Rectal smooth muscle tissue (tissue), 1 donor: ENCODE results near the gene SHLD2.
"Not testable (repeated sequence)": the region's sequence is repeated elsewhere in the genome, so short reads cannot be mapped to it uniquely, and the experiment has no call there.

Experiments
- H3K27ac ChIP-seq: one replicate; pipeline ENCODE4 v1.7.0; 2013; ENCODE audit warnings: low read depth, low read length, inconsistent platforms
- H3K27me3 ChIP-seq: one replicate; pipeline ENCODE4 v1.7.0; 2013; ENCODE audit warnings: low read length; ENCODE audit not compliant: control insufficient read depth, insufficient read depth
- H3K36me3 ChIP-seq: one replicate; pipeline ENCODE4 v1.7.0; 2013; ENCODE audit warnings: low read length; ENCODE audit not compliant: control insufficient read depth, insufficient read depth
- H3K4me1 ChIP-seq: one replicate; pipeline ENCODE4 v1.7.0; 2013; ENCODE audit warnings: low read length; ENCODE audit not compliant: control insufficient read depth, insufficient read depth
- H3K4me3 ChIP-seq: one replicate; pipeline ENCODE4 v1.7.0; 2013; ENCODE audit warnings: low read length
- H3K9ac ChIP-seq: one replicate; pipeline ENCODE4 v1.7.0; 2013; ENCODE audit warnings: low read length

The SHLD2 gene

GRCh38 chr10:87170705-87171104 is 75.7 kb downstream of the SHLD2 start:
- not testable (repeated sequence) for H3K4me1 ChIP-seq, H3K4me3 ChIP-seq, H3K27ac ChIP-seq, H3K27me3 ChIP-seq, H3K9ac ChIP-seq, H3K36me3 ChIP-seq

- H3K9ac ChIP-seq, H3K27me3 ChIP-seq, H3K4me1 ChIP-seq, H3K27ac ChIP-seq, H3K4me3 ChIP-seq, H3K36me3 ChIP-seq: not testable (repeated sequence)
These were observed 76.7 kb downstream of the SHLD2 start for GRCh38 chr10:87171670-87172069.

- H3K4me1 ChIP-seq, H3K36me3 ChIP-seq, H3K9ac ChIP-seq, H3K4me3 ChIP-seq, H3K27ac ChIP-seq, H3K27me3 ChIP-seq: not testable (repeated sequence)
These were observed 77.2 kb downstream of the SHLD2 start for GRCh38 chr10:87172178-87172577.

- not testable (repeated sequence) for H3K36me3 ChIP-seq, H3K27ac ChIP-seq
These were observed 82.6 kb downstream of the SHLD2 start for GRCh38 chr10:87177587-87177986.

GRCh38 chr10:87184421-87184820 is 89.4 kb downstream of the SHLD2 start:
- H3K27me3 ChIP-seq, H3K4me3 ChIP-seq, H3K27ac ChIP-seq, H3K4me1 ChIP-seq, H3K9ac ChIP-seq, H3K36me3 ChIP-seq: not testable (repeated sequence)

More at GRCh38 chr10:87177587-87177986, 82.6 kb downstream of the SHLD2 start:
- not testable (repeated sequence) for H3K27me3 ChIP-seq, H3K9ac ChIP-seq, H3K4me3 ChIP-seq, H3K4me1 ChIP-seq

GRCh38 chr10:87186016-87186415 is 91.0 kb downstream of the SHLD2 start:
- H3K27me3 ChIP-seq, H3K4me1 ChIP-seq, H3K4me3 ChIP-seq, H3K36me3 ChIP-seq, H3K9ac ChIP-seq, H3K27ac ChIP-seq: not testable (repeated sequence)

- not testable (repeated sequence) for H3K36me3 ChIP-seq, H3K4me3 ChIP-seq
These were observed 92.6 kb downstream of the SHLD2 start for GRCh38 chr10:87187573-87187972.

GRCh38 chr10:87191841-87192240 is 96.8 kb downstream of the SHLD2 start:
- not testable (repeated sequence) for H3K4me1 ChIP-seq, H3K9ac ChIP-seq, H3K4me3 ChIP-seq, H3K36me3 ChIP-seq, H3K27me3 ChIP-seq, H3K27ac ChIP-seq

More at GRCh38 chr10:87187573-87187972, 92.6 kb downstream of the SHLD2 start:
- not testable (repeated sequence) for H3K4me1 ChIP-seq, H3K9ac ChIP-seq, H3K27me3 ChIP-seq, H3K27ac ChIP-seq

GRCh38 chr10:87200924-87201323 is 105.9 kb downstream of the SHLD2 start:
- not testable (repeated sequence) for H3K9ac ChIP-seq, H3K27me3 ChIP-seq, H3K36me3 ChIP-seq, H3K4me1 ChIP-seq, H3K4me3 ChIP-seq, H3K27ac ChIP-seq

GRCh38 chr10:87204801-87205200 is 109.8 kb downstream of the SHLD2 start:
- H3K36me3 ChIP-seq, H3K27ac ChIP-seq, H3K9ac ChIP-seq, H3K4me1 ChIP-seq, H3K4me3 ChIP-seq, H3K27me3 ChIP-seq: not testable (repeated sequence)

- not testable (repeated sequence) for H3K27ac ChIP-seq, H3K9ac ChIP-seq
These were observed 111.9 kb downstream of the SHLD2 start for GRCh38 chr10:87206922-87207321.

GRCh38 chr10:87210309-87210708 is 115.3 kb downstream of the SHLD2 start:
- not testable (repeated sequence) for H3K36me3 ChIP-seq, H3K27ac ChIP-seq, H3K4me1 ChIP-seq, H3K27me3 ChIP-seq, H3K9ac ChIP-seq, H3K4me3 ChIP-seq

More at GRCh38 chr10:87206922-87207321, 111.9 kb downstream of the SHLD2 start:
- not testable (repeated sequence) for H3K4me3 ChIP-seq, H3K36me3 ChIP-seq, H3K27me3 ChIP-seq, H3K4me1 ChIP-seq

GRCh38 chr10:87211848-87212247 is 116.8 kb downstream of the SHLD2 start:
- not testable (repeated sequence) for H3K36me3 ChIP-seq, H3K4me1 ChIP-seq, H3K27ac ChIP-seq, H3K27me3 ChIP-seq, H3K4me3 ChIP-seq, H3K9ac ChIP-seq
